HCT116 (cell line): Measurements from ENCODE around the gene CXorf38.

Experiments used
- EZH2 ChIP-seq: fragments of 200-600 bp; sonication (generic); IDR thresholded peaks from 2 replicates; pipeline ENCODE4 v1.6.1; 2017; ENCODE audit warnings: antibody characterized with exemption, mixed run types
- SP1 ChIP-seq: IDR thresholded peaks from 2 replicates; pipeline ENCODE4 v1.6.1; 2012; ENCODE audit warnings: low read depth
- YY1 ChIP-seq: IDR thresholded peaks from 2 replicates; pipeline ENCODE4 v1.6.1; 2011; ENCODE audit warnings: low read length, low read depth, moderate library complexity, mild to moderate bottlenecking; ENCODE audit not compliant: insufficient replicate concordance; ENCODE audit errors: extremely low read depth
- TF ChIP-seq, protein P1 (sequence below), 3 experiments: fragments of 200-600 bp in 1 of 3; sonication (generic) in 1 of 3; IDR thresholded peaks in 2 of 3; conservative IDR thresholded peaks in 1 of 3; 2 replicates each; pipeline ENCODE4 v1.5.1; 2012 to 2017; ENCODE audit warnings: low read depth in 2 of 3, low read length in 2 of 3, antibody characterized with exemption in 1 of 3, borderline replicate concordance in 1 of 3, control low read depth in 1 of 3, mild to moderate bottlenecking in 1 of 3, mixed read lengths in 1 of 3, mixed run types in 1 of 3, moderate library complexity in 1 of 3; ENCODE audit not compliant: insufficient read depth in 1 of 3

DNA sequence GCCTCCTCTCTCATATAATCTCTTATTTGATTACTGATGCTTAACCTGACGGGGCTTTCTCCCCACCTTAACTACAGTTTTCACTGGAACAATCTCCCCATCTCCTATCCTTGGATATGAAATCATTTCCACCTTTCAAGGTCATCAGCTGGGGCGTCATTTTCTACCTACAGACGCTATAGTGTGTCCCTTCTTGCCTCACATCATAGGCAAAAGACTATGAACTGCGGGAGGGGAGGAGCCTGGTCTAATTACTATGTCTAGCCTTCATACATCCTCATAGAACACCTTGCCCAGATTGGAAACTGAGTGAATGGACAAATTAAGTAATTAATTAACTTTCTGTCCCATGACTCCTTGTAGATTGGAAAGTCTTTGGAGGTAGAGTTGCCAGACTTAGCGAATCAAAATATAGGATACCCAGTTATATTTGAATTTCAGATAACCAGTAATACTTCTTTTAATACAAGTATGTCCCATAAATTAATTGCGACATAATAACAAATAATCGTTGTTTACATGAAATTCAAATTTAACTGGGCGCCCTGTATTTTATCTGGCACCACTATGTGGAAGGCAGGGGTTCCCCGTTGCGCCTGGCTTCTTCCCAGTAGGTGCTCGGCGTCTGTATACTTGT, 67.3 kb downstream of the CXorf38 start:
- TF ChIP-seq, protein P1, sequence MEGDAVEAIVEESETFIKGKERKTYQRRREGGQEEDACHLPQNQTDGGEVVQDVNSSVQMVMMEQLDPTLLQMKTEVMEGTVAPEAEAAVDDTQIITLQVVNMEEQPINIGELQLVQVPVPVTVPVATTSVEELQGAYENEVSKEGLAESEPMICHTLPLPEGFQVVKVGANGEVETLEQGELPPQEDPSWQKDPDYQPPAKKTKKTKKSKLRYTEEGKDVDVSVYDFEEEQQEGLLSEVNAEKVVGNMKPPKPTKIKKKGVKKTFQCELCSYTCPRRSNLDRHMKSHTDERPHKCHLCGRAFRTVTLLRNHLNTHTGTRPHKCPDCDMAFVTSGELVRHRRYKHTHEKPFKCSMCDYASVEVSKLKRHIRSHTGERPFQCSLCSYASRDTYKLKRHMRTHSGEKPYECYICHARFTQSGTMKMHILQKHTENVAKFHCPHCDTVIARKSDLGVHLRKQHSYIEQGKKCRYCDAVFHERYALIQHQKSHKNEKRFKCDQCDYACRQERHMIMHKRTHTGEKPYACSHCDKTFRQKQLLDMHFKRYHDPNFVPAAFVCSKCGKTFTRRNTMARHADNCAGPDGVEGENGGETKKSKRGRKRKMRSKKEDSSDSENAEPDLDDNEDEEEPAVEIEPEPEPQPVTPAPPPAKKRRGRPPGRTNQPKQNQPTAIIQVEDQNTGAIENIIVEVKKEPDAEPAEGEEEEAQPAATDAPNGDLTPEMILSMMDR (IDR thresholded peaks at IDR 0.05 in 2 of 3, conservative IDR thresholded peaks at IDR 0.05 in 1 of 3; ENCODE audit: borderline replicate concordance in 1 of 3, insufficient read depth in 1 of 3, low read depth in 2 of 3, low read length in 2 of 3) = no peak
- TF ChIP-seq SP1 = no peak
- no peak for TF ChIP-seq YY1
- no peak for TF ChIP-seq EZH2
